GM19463 (cell line): ENCODE measurements around the gene MAP7.
"Not testable (repeated sequence)": the region's sequence is repeated elsewhere in the genome, so short reads cannot be mapped to it uniquely, and the experiment has no call there.

Experiments
- ATAC-seq: cut with Tn5 transposase; IDR thresholded peaks from one replicate; pipeline ENCODE4 v1.9.1; 2021; ENCODE audit warnings: mild to moderate bottlenecking, moderate library complexity; ENCODE audit not compliant: unreplicated experiment

MAP7 gene

GRCh38 chr6:136315594-136315993, 234.6 kb downstream of the MAP7 start:
- ATAC-seq, result no peak

GRCh38 chr6:136312975-136313374, 237.2 kb downstream of the MAP7 start:
- no peak for ATAC-seq

- no peak for ATAC-seq
Measured at GRCh38 chr6:136309729-136310311, 240.4 kb downstream of the MAP7 start.

- ATAC-seq, result no peak
Measured at GRCh38 chr6:136309171-136309570, 241.1 kb downstream of the MAP7 start.

- ATAC-seq, result not testable (repeated sequence)
Measured at GRCh38 chr6:136308469-136308868, 241.8 kb downstream of the MAP7 start.

GRCh38 chr6:136307351-136307750, 242.9 kb downstream of the MAP7 start:
- no peak for ATAC-seq

GRCh38 chr6:136306466-136306865, 243.8 kb downstream of the MAP7 start:
- no peak for ATAC-seq

- ATAC-seq, result no peak
Measured at GRCh38 chr6:136304410-136304809, 245.8 kb downstream of the MAP7 start.

- no peak for ATAC-seq
Measured at GRCh38 chr6:136303516-136303915, 246.7 kb downstream of the MAP7 start.

- no peak for ATAC-seq
Measured at GRCh38 chr6:136294621-136295020, 255.6 kb downstream of the MAP7 start.
